Cardiac fibroblast (primary cell): ENCODE results near the gene HLA-DPB1.

Source experiments
- DNase-seq, 2 donors: peaks; one replicate each; pipeline versions ENCODE4 v3.0.0 to v3.0.0-alpha.2; 2010; ENCODE audit warnings: low read depth in 2 of 2
- H3K4me3 ChIP-seq, 2 donors: replicated peaks in 1 of 2; 1 replicate in 1 of 2; 2 replicates in 1 of 2; pipeline ENCODE4 v1.5.1; 2011; ENCODE audit warnings: low read depth in 2 of 2, low read length in 2 of 2, mild to moderate bottlenecking in 2 of 2, moderate library complexity in 1 of 2
- CTCF ChIP-seq: IDR thresholded peaks from one replicate; pipeline ENCODE4 v1.5.1; 2011; ENCODE audit warnings: low read depth, mild to moderate bottlenecking, low read length, inconsistent platforms

Gene HLA-DPB1

GRCh38 chr6:33118525-33119123 lies 42.8 kb downstream of the HLA-DPB1 start:
- TF ChIP-seq CTCF: peak; percentile 66
- H3K4me3 ChIP-seq: no peak overlapping the region
- DNase-seq: peak; percentile 68 to 73

GRCh38 chr6:33120001-33120400 lies 44.2 kb downstream of the HLA-DPB1 start:
- no peak overlapping the region for H3K4me3 ChIP-seq
- TF ChIP-seq CTCF: no peak
- DNase-seq: no peak

- DNase-seq: no peak
- TF ChIP-seq CTCF: no peak
- H3K4me3 ChIP-seq: no peak overlapping the region
These were observed 47.4 kb downstream of the HLA-DPB1 start for GRCh38 chr6:33123181-33123580.

DNA sequence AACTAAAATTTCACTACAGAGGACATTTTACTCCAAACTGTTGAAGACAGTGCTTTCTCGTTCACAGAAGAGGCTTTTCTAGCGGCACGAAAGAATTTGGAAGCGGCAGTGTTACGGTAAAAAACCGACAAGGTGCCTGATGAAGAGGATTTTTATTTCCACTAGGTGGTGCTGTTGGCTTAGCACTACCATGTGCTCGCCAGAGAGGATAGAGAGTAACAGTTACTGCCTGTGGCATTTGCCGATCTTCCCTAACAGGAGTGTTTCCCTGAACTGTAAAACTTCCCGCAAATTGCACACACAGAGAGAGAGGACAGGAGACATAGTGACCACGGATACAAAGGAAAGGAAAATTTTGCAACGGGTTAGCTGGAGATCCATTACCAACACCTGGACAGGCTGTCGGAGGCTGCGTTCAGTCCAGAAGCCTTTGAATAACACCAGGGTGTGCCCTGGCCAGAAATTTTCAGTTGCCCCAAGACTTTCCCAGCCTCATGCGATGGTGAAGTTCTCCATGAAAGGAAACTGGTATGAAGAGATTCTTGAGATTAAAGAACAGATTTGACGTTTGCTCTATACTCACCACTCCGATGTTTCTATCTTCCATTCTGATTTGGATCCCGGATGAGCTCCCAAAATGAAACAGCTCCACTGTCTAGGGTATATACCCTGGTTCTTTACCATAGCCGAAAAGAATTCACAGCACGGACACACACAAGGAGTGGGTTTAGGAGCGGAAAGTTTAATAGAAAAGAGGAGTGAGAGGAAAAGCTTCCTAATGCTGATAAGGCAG lies 48.1 kb downstream of the HLA-DPB1 start:
- H3K4me3 ChIP-seq: no peak overlapping the region
- peak; percentile 53 for TF ChIP-seq CTCF
- DNase-seq: peak; percentile 24 to 62

- H3K4me3 ChIP-seq: no peak overlapping the region
- DNase-seq: no peak
- TF ChIP-seq CTCF: no peak
These were observed 48.7 kb downstream of the HLA-DPB1 start for GRCh38 chr6:33124525-33124901.

DNA sequence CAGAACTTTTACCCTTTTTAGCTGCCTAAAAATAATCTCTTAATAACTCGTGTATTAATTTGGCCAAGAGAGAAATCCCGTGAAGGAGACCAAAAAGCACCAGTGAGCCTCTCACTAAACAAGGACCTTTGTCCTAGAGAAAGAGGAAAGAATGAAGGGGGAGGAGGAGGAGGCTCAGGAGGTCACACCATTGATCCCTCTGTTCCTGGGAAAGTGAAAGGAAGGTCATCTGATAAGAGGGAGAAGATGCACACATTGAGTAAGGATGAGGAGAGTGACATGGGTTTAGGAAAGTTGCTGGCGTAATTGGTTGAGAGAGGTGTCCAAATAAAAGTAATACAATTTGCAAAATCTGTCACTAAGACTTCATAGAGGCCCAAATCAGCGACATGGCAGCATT lies 49.2 kb downstream of the HLA-DPB1 start:
- no peak for DNase-seq
- no peak for TF ChIP-seq CTCF

More for the DNA sequence above, 49.2 kb downstream of the HLA-DPB1 start:
- no peak overlapping the region for H3K4me3 ChIP-seq
